NCI-H774 (cell line): Measurements from ENCODE around the gene TSBP1.
"Not testable (repeated sequence)": the region's sequence is repeated elsewhere in the genome, so short reads cannot be mapped to it uniquely, and the experiment has no call there.

ENCODE experiments used
- DNase-seq: peaks from one replicate; lab custom pipeline; 2025; lab: John Stamatoyannopoulos, UW

The TSBP1 gene

GRCh38 chr6:32375739-32376529, 4.2 kb upstream of the TSBP1 start:
- no peak for DNase-seq

- DNase-seq, result no peak
Measured at GRCh38 chr6:32371229-32371628, 474 bp downstream of the TSBP1 start.

DNA sequence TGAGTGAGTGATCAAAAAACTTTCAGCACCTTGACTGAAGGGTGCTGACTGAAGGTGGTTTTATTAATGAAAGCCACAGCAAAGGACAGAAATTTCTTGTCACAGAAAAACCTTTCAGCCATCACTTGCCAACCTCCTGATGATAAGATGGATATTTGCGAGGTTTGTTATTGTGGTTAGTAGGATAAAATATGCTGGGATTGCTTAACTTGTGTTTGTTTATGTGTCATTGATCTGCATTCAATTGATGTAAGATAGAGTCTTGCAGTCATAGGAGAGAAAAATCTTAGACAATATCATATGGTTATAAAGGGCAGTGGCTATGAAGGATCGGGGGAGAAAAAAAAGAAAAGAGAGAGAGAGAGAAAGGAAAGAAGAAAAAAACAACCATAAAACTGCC, 1.2 kb downstream of the TSBP1 start:
- DNase-seq, result no peak

DNA sequence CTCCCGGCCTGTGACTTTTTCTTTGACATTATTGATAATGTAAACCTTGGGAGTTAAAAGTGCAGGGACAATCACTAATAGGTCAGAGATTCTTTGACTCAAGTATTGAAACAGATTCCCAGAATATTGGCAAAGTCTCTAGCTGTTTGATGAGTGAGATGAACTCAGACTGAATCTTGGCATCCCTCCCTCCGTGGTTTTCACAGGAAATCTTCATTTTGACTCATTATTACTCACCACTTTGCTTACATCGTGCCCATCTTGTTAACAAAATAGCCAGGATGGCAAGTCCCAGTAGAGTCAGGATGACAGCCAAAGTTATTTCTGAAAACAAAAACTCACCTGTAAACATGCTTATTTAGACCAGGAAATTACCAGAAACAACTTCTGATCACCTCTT, 2.0 kb downstream of the TSBP1 start:
- no peak for DNase-seq

GRCh38 chr6:32367644-32368043, 4.1 kb downstream of the TSBP1 start:
- no peak for DNase-seq

GRCh38 chr6:32359225-32359624, 12.5 kb downstream of the TSBP1 start:
- not testable (repeated sequence) for DNase-seq

DNA sequence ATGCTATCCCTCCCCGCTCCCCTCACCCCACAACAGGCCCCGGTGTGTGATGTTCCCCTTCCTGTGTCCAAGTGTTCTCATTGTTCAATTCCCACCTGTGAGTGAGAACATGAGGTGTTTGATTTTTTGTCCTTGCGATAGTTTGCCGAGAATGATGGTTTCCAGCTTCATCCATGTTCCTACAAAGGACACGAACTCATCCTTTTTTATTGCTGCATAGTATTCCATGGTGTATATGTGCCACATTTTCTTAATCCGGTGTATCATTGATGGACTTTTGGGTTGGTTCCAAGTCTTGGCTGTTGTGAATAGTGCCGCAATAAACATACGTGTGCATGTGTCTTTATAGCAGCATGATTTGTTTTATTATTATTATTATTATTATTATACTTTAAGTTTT, 13.2 kb downstream of the TSBP1 start:
- DNase-seq, result not testable (repeated sequence)

GRCh38 chr6:32355018-32355417, 16.7 kb downstream of the TSBP1 start:
- DNase-seq, result no peak

DNA sequence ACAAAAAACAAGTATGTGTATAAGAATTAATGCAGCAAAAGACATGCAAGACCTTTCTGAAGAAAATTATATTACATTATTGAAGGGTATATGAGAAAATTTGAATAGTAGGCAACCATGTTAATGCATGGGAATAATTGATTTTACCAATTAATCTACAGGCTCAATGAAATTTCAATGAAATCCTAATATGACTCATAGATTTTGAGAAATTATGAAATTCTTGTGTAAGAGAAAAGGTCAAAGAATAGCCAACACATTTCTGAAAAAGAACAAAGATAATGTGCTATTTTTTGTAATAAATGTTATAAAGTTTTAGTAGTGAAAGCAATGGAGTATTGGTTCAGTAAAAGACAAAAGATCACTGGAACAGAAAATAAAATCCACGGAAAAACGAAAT, 18.4 kb downstream of the TSBP1 start:
- no peak for DNase-seq

DNA sequence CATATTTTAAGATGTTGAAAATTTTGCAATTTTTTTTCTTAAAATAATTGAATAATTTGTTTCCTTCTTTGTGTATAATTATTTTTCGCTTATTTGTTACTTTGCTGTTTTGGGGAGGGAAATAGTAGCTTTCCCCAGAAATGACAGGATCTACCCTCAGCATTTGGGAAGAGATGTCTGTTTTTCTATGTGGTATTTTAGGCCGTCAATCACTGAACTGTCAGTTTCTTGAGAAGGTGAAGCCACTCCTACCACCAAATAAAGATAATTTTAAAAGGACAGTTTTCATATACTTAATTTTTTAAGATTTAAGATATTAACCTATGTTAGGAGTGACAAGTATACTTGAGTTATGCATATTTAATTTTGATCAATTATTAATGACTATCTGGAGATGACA, 31.5 kb downstream of the TSBP1 start:
- no peak for DNase-seq

- DNase-seq, result no peak
Measured at GRCh38 chr6:32337186-32337805, 34.4 kb downstream of the TSBP1 start.

DNA sequence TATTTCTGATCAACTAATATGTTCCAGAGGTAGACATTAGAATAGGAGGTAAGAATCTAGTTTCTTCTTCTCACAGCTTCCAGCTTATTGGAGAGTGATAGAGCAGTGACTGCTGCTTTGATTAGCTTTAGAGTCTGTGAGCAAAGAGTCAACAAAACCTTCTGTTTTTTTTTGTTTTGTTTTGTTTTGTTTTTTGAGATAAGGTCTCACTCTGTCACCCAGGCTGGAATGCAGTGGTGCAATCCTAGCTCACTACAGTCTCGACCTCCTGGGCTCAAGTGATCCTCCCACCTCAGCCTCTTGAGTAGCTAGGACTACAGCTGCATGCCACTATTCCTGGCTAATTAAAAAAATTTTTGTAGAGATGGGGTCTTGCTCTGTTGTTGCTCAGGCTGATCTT, 39.3 kb downstream of the TSBP1 start:
- no peak for DNase-seq

GRCh38 chr6:32329141-32329540, 42.6 kb downstream of the TSBP1 start:
- DNase-seq, result no peak

DNA sequence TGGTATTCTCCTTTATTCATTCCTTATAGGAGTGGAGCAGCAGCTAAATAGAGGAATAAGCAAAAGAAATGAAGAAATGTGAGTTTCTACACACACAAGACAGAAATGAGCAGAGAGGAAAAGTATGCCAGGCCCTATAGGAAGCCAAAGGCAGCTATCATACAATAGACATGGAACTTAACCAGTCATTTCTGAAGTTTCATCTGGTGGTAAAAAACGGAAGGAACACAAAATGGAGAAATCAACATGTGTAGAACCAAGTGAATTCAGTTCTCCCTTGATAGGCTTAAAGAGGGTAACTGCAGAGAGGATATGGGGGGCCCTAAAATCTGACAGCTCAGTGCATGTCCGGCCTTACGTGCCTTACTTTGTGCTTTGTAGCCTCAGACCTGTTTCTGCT, 44.6 kb downstream of the TSBP1 start:
- no peak for DNase-seq

DNA sequence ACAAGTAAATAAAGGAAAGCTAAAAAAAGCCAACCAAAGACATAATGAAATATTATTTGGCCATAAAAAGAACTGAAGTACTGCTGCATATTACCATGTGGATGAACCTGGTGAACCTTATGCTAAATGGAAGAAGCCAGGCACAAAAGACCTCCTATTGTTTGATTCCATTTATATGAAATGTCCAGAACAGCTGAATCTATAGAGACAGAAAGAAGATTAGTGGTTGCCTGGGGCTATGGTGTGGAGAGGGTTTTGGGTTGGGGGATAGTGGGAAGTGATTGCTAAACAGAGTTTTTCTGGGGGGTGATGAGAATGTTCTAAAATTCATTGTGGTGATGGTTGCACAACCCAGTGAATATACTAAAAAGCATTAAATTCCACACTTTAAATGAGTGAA, 53.2 kb downstream of the TSBP1 start:
- no peak for DNase-seq

DNA sequence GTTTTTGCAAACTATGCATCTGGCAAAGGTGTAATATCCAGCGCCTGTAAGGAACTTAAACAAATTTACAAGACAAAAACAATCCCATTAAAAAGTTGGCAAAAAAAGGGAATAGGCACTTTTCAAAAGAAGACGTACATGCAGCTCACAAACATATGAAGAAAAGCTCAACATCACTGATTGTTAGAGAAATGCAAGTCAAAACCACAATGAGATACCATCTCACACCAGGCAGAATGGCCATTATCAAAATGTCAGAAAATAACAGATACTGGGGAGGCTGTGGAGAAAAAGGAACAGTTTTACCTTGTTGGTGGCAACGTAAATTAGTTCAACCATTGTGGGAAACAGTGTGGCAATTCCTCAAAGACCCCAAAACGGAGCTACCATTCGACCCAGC, 54.2 kb downstream of the TSBP1 start:
- DNase-seq, result no peak

- no peak for DNase-seq
Measured at GRCh38 chr6:32313964-32314363, 57.7 kb downstream of the TSBP1 start.

DNA sequence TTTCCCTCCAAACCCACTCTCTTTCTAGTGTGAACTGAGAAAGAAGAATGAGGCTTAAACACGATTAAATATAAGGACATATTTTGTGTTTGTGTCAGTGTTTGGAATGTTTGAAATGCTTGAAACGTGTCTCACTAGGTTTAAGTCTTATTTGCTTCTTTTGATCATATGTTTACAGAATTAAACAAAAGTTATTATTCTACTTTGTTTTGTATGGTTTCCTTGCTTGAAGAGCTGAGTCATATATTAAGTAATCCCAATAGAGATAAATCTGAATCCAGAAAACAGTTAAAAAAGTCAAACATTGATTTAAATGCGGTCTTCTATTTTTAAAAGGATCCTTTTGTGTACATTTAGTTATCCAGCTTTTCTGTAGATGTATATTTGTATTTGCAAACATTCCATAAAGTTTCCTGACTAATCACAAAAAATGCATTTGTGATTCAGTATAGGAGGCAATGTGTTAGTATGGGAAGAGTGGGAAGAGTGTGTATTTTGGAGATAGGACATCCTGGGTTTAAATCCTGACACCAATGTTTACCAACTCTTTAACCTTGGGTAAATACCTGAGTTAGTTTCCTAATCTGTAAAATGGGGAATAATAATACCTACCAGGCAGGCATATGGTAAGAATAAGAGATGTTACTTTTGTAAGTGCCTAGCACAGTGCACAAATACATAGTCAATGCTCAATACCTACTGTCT, 72.9 kb downstream of the TSBP1 start:
- no peak for DNase-seq

GRCh38 chr6:32294980-32295379, 76.7 kb downstream of the TSBP1 start:
- DNase-seq, result not testable (repeated sequence)

DNA sequence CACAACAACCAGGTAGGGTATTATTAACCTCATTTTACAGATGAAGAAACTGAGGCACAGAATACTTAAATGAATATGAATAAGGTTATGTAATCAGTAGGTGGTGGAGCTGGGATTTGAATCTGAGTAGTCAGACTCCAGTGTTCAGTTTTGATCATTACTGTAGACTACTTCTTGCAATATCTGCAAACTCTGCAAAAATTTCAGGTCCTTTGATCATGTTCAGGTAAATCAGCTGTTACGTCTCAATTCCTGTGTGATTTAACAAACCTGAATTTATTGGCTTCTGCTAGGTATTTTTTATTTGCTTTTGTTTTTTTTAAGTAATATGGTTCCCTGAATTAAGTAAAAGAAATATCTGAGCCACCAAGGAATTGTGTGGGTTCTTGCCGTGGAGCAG, 77.1 kb downstream of the TSBP1 start:
- no peak for DNase-seq

GRCh38 chr6:32293695-32294094, 78.0 kb downstream of the TSBP1 start:
- no peak for DNase-seq

DNA sequence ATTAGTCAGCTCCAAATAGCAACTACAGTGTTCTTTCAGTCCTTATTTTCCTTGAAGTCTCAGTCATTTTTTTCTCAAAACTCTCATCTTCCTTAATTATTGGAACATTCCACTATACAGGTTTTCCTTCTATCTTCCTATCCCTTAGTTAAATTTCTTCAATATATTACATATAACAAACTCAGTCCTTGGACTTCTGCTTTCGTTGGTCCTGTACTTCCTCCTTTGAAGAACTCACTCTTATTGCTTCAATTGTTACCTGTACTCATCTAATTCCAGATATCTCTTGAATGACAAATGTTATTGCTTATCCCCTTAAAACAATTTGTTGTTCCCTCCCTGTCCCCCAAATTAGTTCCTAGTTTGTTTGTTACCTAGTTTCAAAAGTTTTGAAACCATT, 80.2 kb downstream of the TSBP1 start:
- DNase-seq, result no peak

- DNase-seq, result no peak
Measured at GRCh38 chr6:32290886-32291450, 80.7 kb downstream of the TSBP1 start.
